Osteoblast (primary cell): ENCODE measurements around the gene NDUFC1. TPM values are rescaled to one million over a fixed set of nuclear protein-coding genes. Genes with fewer than 3 reads are reported as not detected.
A peak's percentile ranks its signal among the peaks of the same experiment; 100 is the strongest.

Source experiments
- DNase-seq: peaks from one replicate; pipeline ENCODE4 v3.0.0; 2011; ENCODE audit warnings: low spot score, mixed read lengths; ENCODE audit not compliant: insufficient read length; ENCODE audit errors: missing footprints
- H2AFZ ChIP-seq: 2 replicates; pipeline ENCODE4 v1.6.0; 2011; ENCODE audit warnings: mild to moderate bottlenecking, low read length
- H3K27ac ChIP-seq: 2 replicates; pipeline ENCODE4 v1.5.1; 2011; ENCODE audit warnings: mild to moderate bottlenecking, low read depth, low read length, moderate library complexity
- H3K27me3 ChIP-seq: 2 replicates; pipeline ENCODE4 v1.6.0; 2012; ENCODE audit warnings: mild to moderate bottlenecking, control low read depth, inconsistent platforms, low read length, moderate library complexity; ENCODE audit not compliant: insufficient read depth
- H3K36me3 ChIP-seq: 2 replicates; pipeline ENCODE4 v1.5.1; 2011; ENCODE audit warnings: mild to moderate bottlenecking, low read length, control low read depth, moderate library complexity; ENCODE audit not compliant: insufficient read depth
- H3K4me1 ChIP-seq: 2 replicates; pipeline ENCODE4 v1.5.1; 2011; ENCODE audit warnings: mild to moderate bottlenecking, low read length, control low read depth, moderate library complexity; ENCODE audit not compliant: insufficient read depth
- H3K4me2 ChIP-seq: 2 replicates; pipeline ENCODE4 v1.6.0; 2011; ENCODE audit warnings: mild to moderate bottlenecking, low read length; ENCODE audit not compliant: insufficient read depth
- H3K4me3 ChIP-seq: fragments of 200-600 bp; sonication (generic); 3 replicates; pipeline ENCODE4 v1.5.1; 2012; ENCODE audit warnings: mild to moderate bottlenecking, low read length, inconsistent platforms; ENCODE audit not compliant: insufficient read depth
- H3K79me2 ChIP-seq: 2 replicates; pipeline ENCODE4 v1.6.0; 2012; ENCODE audit warnings: mild to moderate bottlenecking, low read length, control low read depth, inconsistent platforms; ENCODE audit not compliant: insufficient read depth
- H3K9me3 ChIP-seq: 2 replicates; pipeline ENCODE4 v1.5.1; 2011; ENCODE audit warnings: low read depth, low read length, control low read depth
- H4K20me1 ChIP-seq: 2 replicates; pipeline ENCODE4 v1.6.0; 2012; ENCODE audit warnings: mild to moderate bottlenecking, low read length, control low read depth; ENCODE audit not compliant: insufficient read depth
- CTCF ChIP-seq: IDR thresholded peaks from 2 replicates; pipeline ENCODE4 v1.5.1; 2011; ENCODE audit warnings: mild to moderate bottlenecking, low read depth, low read length, moderate library complexity; ENCODE audit errors: extremely low read depth
- small RNA-seq: library from RNA; depleted of rRNA; stranded (forward); fragments of <200 nt; gene quantifications from one replicate; pipeline ENCODE3, GENCODE V24; 2012
- total RNA-seq: library from RNA; depleted of rRNA; stranded (reverse); fragments of >200 nt; gene quantifications from 2 replicates; pipeline ENCODE4 v1.2.3, GENCODE V29; 2012

NDUFC1 gene
- total RNA-seq, 1 donor: 25.7 TPM

GRCh38 chr4:139241784-139242151 lies 60.5 kb downstream of the NDUFC1 start:
- no peak for TF ChIP-seq CTCF
- H3K4me2 ChIP-seq: peak overlapping the region; percentile 46
- H3K4me1 ChIP-seq: peaks cover 45% of the 10 kb centered on the region
- H2AFZ ChIP-seq: no peak overlapping the region
- no peaks in the 10 kb centered on the region for H4K20me1 ChIP-seq
- peak overlapping the region; percentile 84 for H3K27ac ChIP-seq
- H3K79me2 ChIP-seq: no peaks in the 10 kb centered on the region
- no peaks in the 10 kb centered on the region for H3K27me3 ChIP-seq
- H3K9me3 ChIP-seq: no peaks in the 10 kb centered on the region
- no peak overlapping the region for H3K4me3 ChIP-seq
- H3K36me3 ChIP-seq: no peaks in the 10 kb centered on the region
- no peak for DNase-seq

- no peaks in the 10 kb centered on the region for H3K9me3 ChIP-seq
- no peak overlapping the region for H3K4me3 ChIP-seq
- no peak for TF ChIP-seq CTCF
- peaks cover 41% of the 10 kb centered on the region for H3K4me1 ChIP-seq
- H4K20me1 ChIP-seq: no peaks in the 10 kb centered on the region
- DNase-seq: no peak
- H3K27me3 ChIP-seq: no peaks in the 10 kb centered on the region
- H3K36me3 ChIP-seq: no peaks in the 10 kb centered on the region
- H2AFZ ChIP-seq: no peak overlapping the region
- H3K27ac ChIP-seq: no peak overlapping the region
- no peak overlapping the region for H3K4me2 ChIP-seq
- H3K79me2 ChIP-seq: no peaks in the 10 kb centered on the region
These were observed 61.0 kb downstream of the NDUFC1 start for GRCh38 chr4:139241086-139241783.

Small RNA genes within 50 kb of the gene (small RNA-seq; reads per million reads assigned to genes)
- not detected for gene RNU6-1074P
- not detected for gene RNU6-1214P

Other genes starting within 250 kb of the NDUFC1 start
- 52.1 and 54.8 TPM in 2 replicates for gene ELF2, start 125.3 kb downstream of the NDUFC1 start, total RNA-seq
- 4.4 and 7.6 TPM in 2 replicates for gene MGARP, start 22.3 kb downstream of the NDUFC1 start, total RNA-seq
- gene NAA15, start 972 bp downstream of the NDUFC1 start, total RNA-seq: 29.2 and 33.3 TPM in 2 replicates
- 24.2 and 24.6 TPM in 2 replicates for gene RAB33B, start 151.6 kb upstream of the NDUFC1 start, total RNA-seq